B cell (primary cell): ENCODE data around the gene DEAF1. TPM values are rescaled to one million over a fixed set of nuclear protein-coding genes. Genes with fewer than 3 reads are reported as not detected.

Experiments
- ATAC-seq: fragments of 200-7000 bp; cut with Tn5 transposase; one replicate; pipeline ENCODE4 v1.10.0; 2021; ENCODE audit warnings: low read depth, mild to moderate bottlenecking, moderate number of reproducible peaks, moderate library complexity
- CTCF ChIA-PET: fragments of 350-600 bp; sonication (Branson Sonifier 250); formaldehyde crosslinking; loops from one replicate; lab custom pipeline; 2021; ENCODE audit warnings: antibody characterized with exemption, inconsistent platforms; lab: Charles Lee
- POLR2A ChIA-PET: fragments of 350-600 bp; sonication (Branson Sonifier 250); formaldehyde crosslinking; loops from one replicate; lab custom pipeline; 2021; ENCODE audit warnings: antibody characterized with exemption; lab: Charles Lee
- DNase-seq: peaks from one replicate; pipeline ENCODE4 v3.0.0; 2013
- H2AFZ ChIP-seq: 2 replicates; pipeline ENCODE4 v1.6.1; 2012; ENCODE audit warnings: mild to moderate bottlenecking, low read depth, low read length; ENCODE audit not compliant: insufficient read depth, poor library complexity, severe bottlenecking
- H3K27ac ChIP-seq, 2 donors: 1 replicate in 1 of 2; 2 replicates in 1 of 2; pipeline ENCODE4 v1.5.1; 2012 to 2013; ENCODE audit warnings: low read length in 2 of 2, mild to moderate bottlenecking in 2 of 2, moderate library complexity in 1 of 2
- H3K27me3 ChIP-seq, 4 experiments: fragments of 200-600 bp in 1 of 4; sonication (generic) in 1 of 4; replicated peaks in 1 of 4; 1 replicate in 2 of 4; 2 replicates in 2 of 4; pipeline versions ENCODE4 v1.6.1 to v1.7.0; 2013 to 2016; ENCODE audit warnings: low read length in 3 of 4, mild to moderate bottlenecking in 2 of 4, mixed read lengths in 1 of 4, moderate library complexity in 1 of 4; ENCODE audit not compliant: insufficient read depth in 4 of 4, control insufficient read depth in 3 of 4; ENCODE audit errors: control extremely low read depth in 1 of 4
- H3K36me3 ChIP-seq, 2 experiments: replicated peaks in 1 of 2; 1 replicate in 1 of 2; 2 replicates in 1 of 2; pipeline versions ENCODE4 v1.6.1 to v1.7.1; 2013; ENCODE audit warnings: low read length in 1 of 2; ENCODE audit not compliant: insufficient read depth in 2 of 2, control insufficient read depth in 1 of 2; ENCODE audit errors: control extremely low read depth in 1 of 2, extremely low read depth in 1 of 2
- H3K4me1 ChIP-seq, 2 donors: fragments of 200-600 bp in 1 of 2; sonication (generic) in 1 of 2; 1 replicate in 1 of 2; 2 replicates in 1 of 2; pipeline versions ENCODE4 v1.5.1 to v1.6.1; 2013 to 2017; ENCODE audit warnings: low read length in 2 of 2; ENCODE audit not compliant: control insufficient read depth in 2 of 2, insufficient read depth in 2 of 2
- H3K4me2 ChIP-seq: replicated peaks from 2 replicates; pipeline ENCODE3; 2012; ENCODE audit warnings: mild to moderate bottlenecking, low read depth, low read length; ENCODE audit not compliant: poor library complexity, severe bottlenecking
- H3K4me3 ChIP-seq, 5 experiments: fragments of 200-600 bp in 1 of 5; sonication (generic) in 1 of 5; 1 replicate in 3 of 5; 2 replicates in 2 of 5; pipeline versions ENCODE4 v1.5.1 to v1.7.0; 2011 to 2016; ENCODE audit warnings: low read length in 4 of 5, mild to moderate bottlenecking in 4 of 5, low read depth in 2 of 5, control low read depth in 1 of 5, moderate library complexity in 1 of 5; ENCODE audit not compliant: insufficient read depth in 1 of 5; ENCODE audit errors: control extremely low read depth in 1 of 5, extremely low read depth in 1 of 5
- H3K79me2 ChIP-seq: fragments of 200-600 bp; sonication (generic); one replicate; pipeline ENCODE4 v1.6.0; 2016; ENCODE audit warnings: low read length; ENCODE audit not compliant: control insufficient read depth, insufficient read depth
- H3K9ac ChIP-seq: fragments of 200-600 bp; sonication (generic); 2 replicates; pipeline ENCODE4 v1.6.1; 2017; ENCODE audit warnings: mild to moderate bottlenecking, low read length, moderate library complexity
- H3K9me3 ChIP-seq, 3 donors: one replicate each; pipeline versions ENCODE4 v1.6.1 to v1.7.1; 2013; ENCODE audit warnings: low read length in 2 of 3; ENCODE audit not compliant: control insufficient read depth in 2 of 3, insufficient read depth in 1 of 3; ENCODE audit errors: control extremely low read depth in 1 of 3
- H4K20me1 ChIP-seq: 2 replicates; pipeline ENCODE4 v1.6.0; 2012; ENCODE audit warnings: mild to moderate bottlenecking, low read length; ENCODE audit not compliant: insufficient read depth, control insufficient read depth, poor library complexity, severe bottlenecking
- H3K27ac Mint-ChIP-seq: one replicate; pipeline ENCODE4 v1.8.0; 2021; ENCODE audit warnings: mixed read lengths
- H3K27me3 Mint-ChIP-seq: one replicate; pipeline ENCODE4 v1.8.0; 2021; ENCODE audit warnings: mixed read lengths
- H3K4me1 Mint-ChIP-seq: one replicate; pipeline ENCODE4 v1.8.0; 2021; ENCODE audit warnings: mixed read lengths
- H3K4me3 Mint-ChIP-seq: one replicate; pipeline ENCODE4 v1.8.0; 2021; ENCODE audit warnings: mixed read lengths
- H3K9me3 Mint-ChIP-seq: one replicate; pipeline ENCODE4 v1.8.0; 2022; ENCODE audit warnings: mixed read lengths; ENCODE audit not compliant: insufficient read depth
- CTCF ChIP-seq: fragments of 200-600 bp; IDR thresholded peaks from one replicate; pipeline ENCODE4 v1.8.0; 2022; ENCODE audit warnings: antibody characterized with exemption, mild to moderate bottlenecking
- EZH2 ChIP-seq: IDR thresholded peaks from 2 replicates; pipeline ENCODE4 v1.6.1; 2012; ENCODE audit warnings: borderline replicate concordance, low read depth, mild to moderate bottlenecking, moderate library complexity, low read length; ENCODE audit not compliant: insufficient read depth, poor library complexity, severe bottlenecking
- WGBS: methylation state at CpG from one replicate; pipeline ENCODE4 v1.1.5; 2013; ENCODE audit warnings: missing lambda C conversion rate; ENCODE audit not compliant: insufficient coverage; 5-methylcytosine and 5-hydroxymethylcytosine counted together
- intact Hi-C: fragments of 100-400 bp; cut with micrococcal nuclease; formaldehyde crosslinking; loops from one replicate; pipeline ENCODE4 v1.10.0; 2022
- polyA plus RNA-seq: library from polyadenylated mRNA; depleted of rRNA; stranded (reverse); fragments of >200 nt; gene quantifications from 2 replicates; pipeline ENCODE4 v1.2.3, GENCODE V29; 2012
- total RNA-seq, 2 donors: library from RNA; stranded (reverse); fragments of 120-200 nt in 1 of 2; gene quantifications; 1 replicate in 1 of 2; 2 replicates in 1 of 2; pipeline versions ENCODE4 v1.2.3 to v1.2.4, GENCODE V29; 2013 to 2022

The DEAF1 gene
- total and polyA plus RNA-seq, 2 donors (not counting 1 experiment from before 2014, with no cell fraction given), result 31.8 to 53.6 TPM

- Histone ChIP-seq H3K4me1 (peaks cover 11% of the 10 kb centered on the region in 2 donors), H3K9me3 (no peaks in the 10 kb centered on the region), H3K27me3 (peaks cover 0 to 25% (median 8%) of the 10 kb centered on the region in 4 experiments), H2AFZ (no peak overlapping the region), H3K79me2 (no peaks in the 10 kb centered on the region), H3K36me3 (no peaks in the 10 kb centered on the region), H4K20me1 (no peaks in the 10 kb centered on the region), H3K9ac (no peak overlapping the region), H3K4me3 (no peak overlapping the region), H3K27ac (no peak overlapping the region), H3K4me2 (no peak overlapping the region)
- ATAC-seq (no peak), DNase-seq (no peak)
- Mint-ChIP-seq H3K4me1 (peaks cover 4% of the 10 kb centered on the region), H3K9me3 (no peaks in the 10 kb centered on the region), H3K27me3 (peaks cover 5% of the 10 kb centered on the region), H3K27ac (no peak overlapping the region), H3K4me3 (no peak overlapping the region)
- 92% methylated on average over 26 of the region's 27 CpGs for WGBS
- ChIA-PET POLR2A (no interaction called here), CTCF (no interaction called here)
- TF ChIP-seq CTCF, result no peak
- no peak for TF ChIP-seq EZH2
- intact Hi-C loops, result no loop called here
Observed at GRCh38 chr11:621838-622237, 73.2 kb downstream of the DEAF1 start.

GRCh38 chr11:620935-621814, 73.8 kb downstream of the DEAF1 start:
- Mint-ChIP-seq H3K27ac (no peak overlapping the region), H3K4me1 (peaks cover 6% of the 10 kb centered on the region), H3K27me3 (peaks cover 5% of the 10 kb centered on the region), H3K9me3 (no peaks in the 10 kb centered on the region), H3K4me3 (no peak overlapping the region)
- WGBS, result 87% methylated on average over 37 of the region's 45 CpGs
- Histone ChIP-seq H3K9ac (no peak overlapping the region), H3K4me1 (peaks cover 11 to 12% of the 10 kb centered on the region in 2 donors), H3K9me3 (no peaks in the 10 kb centered on the region), H3K79me2 (no peaks in the 10 kb centered on the region), H3K27me3 (peaks cover 0 to 20% (median 4%) of the 10 kb centered on the region in 4 experiments), H3K4me3 (no peak overlapping the region), H3K36me3 (no peaks in the 10 kb centered on the region), H4K20me1 (no peaks in the 10 kb centered on the region), H2AFZ (no peak overlapping the region), H3K4me2 (no peak overlapping the region), H3K27ac (no peak overlapping the region)
- ChIA-PET CTCF (no interaction called here), POLR2A (no interaction called here)
- DNase-seq (no peak), ATAC-seq (no peak)
- intact Hi-C loops, result no loop called here
- no peak for TF ChIP-seq EZH2
- no peak for TF ChIP-seq CTCF
